Measurements from ENCODE around the gene PTPN22. TPM values are rescaled to one million over a fixed set of nuclear protein-coding genes. Genes with fewer than 3 reads are reported as not detected.

Gene PTPN22
- total RNA-seq, 2 donors from 2014 or later, result 0.55 to 1.1 TPM

DNA sequence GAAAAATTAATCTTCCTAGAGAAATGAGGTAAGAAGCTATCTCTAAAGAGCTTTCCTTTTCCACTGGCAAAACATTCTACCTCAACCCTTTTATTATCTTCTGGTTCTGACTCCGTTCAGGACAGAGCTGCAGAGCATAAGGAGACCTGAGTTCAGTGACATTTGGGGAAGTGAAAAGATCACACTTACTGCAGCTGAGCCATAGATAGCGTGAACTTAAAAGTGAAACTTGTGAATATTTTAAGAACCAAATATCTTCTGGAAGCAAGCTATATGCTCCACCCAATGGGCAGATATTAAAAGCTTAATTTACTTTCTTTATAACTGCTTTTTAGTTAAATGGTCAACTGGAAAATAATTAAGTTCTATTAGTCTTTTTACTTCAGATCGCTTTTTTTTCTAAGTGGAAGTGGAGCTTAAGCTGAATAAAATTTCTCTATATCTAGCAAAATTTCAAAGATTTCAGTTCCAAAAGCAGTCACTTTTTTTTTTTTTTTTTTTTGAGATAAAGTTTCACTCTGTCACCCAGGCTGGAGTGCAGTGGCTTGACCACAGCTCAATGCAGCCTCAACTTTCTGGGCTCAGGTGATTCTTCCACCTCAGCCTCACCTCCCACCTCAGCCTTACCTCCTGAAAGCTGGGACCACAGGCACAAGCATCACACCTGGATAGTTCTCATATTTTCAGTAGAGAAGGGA lies 11.9 kb downstream of the PTPN22 start:
- no peaks in the 10 kb centered on the region for H3K27me3 ChIP-seq (replicated peaks; ENCODE audit: insufficient read depth)
- no peaks in the 10 kb centered on the region for H3K9me3 ChIP-seq
- no peak overlapping the region for H3K27ac ChIP-seq
- intact Hi-C loops (cut with DNase I), result no loop called here
- no peak overlapping the region for H3K4me3 ChIP-seq
- TF ChIP-seq POLR2A (IDR thresholded peaks at IDR 0.05) (no peak), CTCF (IDR thresholded peaks at IDR 0.05) (no peak), POLR2AphosphoS5 (IDR thresholded peaks at IDR 0.05) (no peak)
- no peak for DNase-seq (ENCODE audit: low spot score)
- 69% methylated on average over 3 of the region's 3 CpGs for WGBS
- H3K36me3 ChIP-seq, result no peaks in the 10 kb centered on the region
- H3K4me1 ChIP-seq (replicated peaks), result no peaks in the 10 kb centered on the region

- Histone ChIP-seq H3K9me3 (no peaks in the 10 kb centered on the region), H3K27ac (no peak overlapping the region), H3K4me3 (no peak overlapping the region), H3K36me3 (no peaks in the 10 kb centered on the region), H3K4me1 (replicated peaks) (no peaks in the 10 kb centered on the region), H3K27me3 (replicated peaks; ENCODE audit: insufficient read depth) (no peaks in the 10 kb centered on the region)
- TF ChIP-seq POLR2AphosphoS5 (IDR thresholded peaks at IDR 0.05), result no peak
- no peak for TF ChIP-seq POLR2A (IDR thresholded peaks at IDR 0.05)
- TF ChIP-seq CTCF (IDR thresholded peaks at IDR 0.05), result no peak
- DNase-seq (ENCODE audit: low spot score), result no peak
- WGBS, result 74% methylated on average over 1 of the region's 1 CpG
- intact Hi-C loops (cut with DNase I), result no loop called here
Observed at GRCh38 chr1:113858982-113859381, 12.5 kb downstream of the PTPN22 start.

DNA sequence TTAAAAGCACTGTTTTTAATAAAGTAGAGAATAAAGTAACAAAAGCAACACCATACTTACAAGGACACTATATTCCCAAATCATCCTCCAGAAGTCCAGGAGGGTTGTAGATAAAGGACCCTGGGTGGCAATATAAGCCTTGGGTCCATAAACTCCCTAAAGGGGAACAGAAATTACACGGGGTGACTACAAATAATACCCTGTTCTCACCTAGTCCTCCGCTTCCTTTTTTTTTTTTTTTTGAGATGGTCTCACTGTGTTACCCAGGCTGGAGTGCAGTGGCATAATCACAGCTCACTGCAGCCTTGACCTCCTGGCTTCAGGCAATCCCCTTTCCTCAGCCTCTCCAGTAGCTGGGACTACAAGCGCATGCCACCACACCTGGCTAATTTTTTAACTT lies 13.1 kb downstream of the PTPN22 start:
- WGBS, result 79% methylated on average over 3 of the region's 3 CpGs
- Histone ChIP-seq H3K36me3 (no peaks in the 10 kb centered on the region), H3K9me3 (no peaks in the 10 kb centered on the region), H3K27ac (no peak overlapping the region), H3K27me3 (replicated peaks; ENCODE audit: insufficient read depth) (no peaks in the 10 kb centered on the region), H3K4me1 (replicated peaks) (no peaks in the 10 kb centered on the region), H3K4me3 (no peak overlapping the region)
- intact Hi-C loops (cut with DNase I), result no loop called here
- no peak for DNase-seq (ENCODE audit: low spot score)
- TF ChIP-seq POLR2A (IDR thresholded peaks at IDR 0.05), result no peak
- TF ChIP-seq CTCF (IDR thresholded peaks at IDR 0.05), result no peak
- TF ChIP-seq POLR2AphosphoS5 (IDR thresholded peaks at IDR 0.05), result no peak

DNA sequence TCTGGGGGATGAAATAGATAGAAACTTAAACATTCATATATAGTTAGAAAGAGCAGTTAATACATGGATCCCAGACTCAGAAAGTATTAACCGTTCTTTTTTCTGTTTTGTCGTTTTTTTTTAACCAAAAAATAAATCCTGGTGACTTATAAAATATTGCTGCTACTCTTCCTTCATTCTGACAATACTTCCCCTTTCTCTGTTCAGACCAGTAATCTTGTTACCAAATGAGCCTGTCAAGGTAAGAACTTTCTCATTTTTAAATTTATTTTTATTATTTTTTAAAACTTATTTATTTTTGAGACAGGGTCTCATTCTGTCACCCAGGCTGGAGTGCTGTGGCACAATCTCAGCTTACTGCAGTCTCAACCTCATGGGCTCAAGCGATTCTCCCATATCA lies 13.7 kb downstream of the PTPN22 start:
- Histone ChIP-seq H3K27ac (no peak overlapping the region), H3K36me3 (no peaks in the 10 kb centered on the region), H3K4me3 (no peak overlapping the region), H3K9me3 (no peaks in the 10 kb centered on the region), H3K4me1 (replicated peaks) (no peaks in the 10 kb centered on the region), H3K27me3 (replicated peaks; ENCODE audit: insufficient read depth) (no peaks in the 10 kb centered on the region)
- 87% methylated on average over 3 of the region's 3 CpGs for WGBS
- DNase-seq (ENCODE audit: low spot score), result no peak
- no peak for TF ChIP-seq CTCF (IDR thresholded peaks at IDR 0.05)
- no peak for TF ChIP-seq POLR2AphosphoS5 (IDR thresholded peaks at IDR 0.05)
- TF ChIP-seq POLR2A (IDR thresholded peaks at IDR 0.05), result no peak
- intact Hi-C loops (cut with DNase I), result no loop called here

DNA sequence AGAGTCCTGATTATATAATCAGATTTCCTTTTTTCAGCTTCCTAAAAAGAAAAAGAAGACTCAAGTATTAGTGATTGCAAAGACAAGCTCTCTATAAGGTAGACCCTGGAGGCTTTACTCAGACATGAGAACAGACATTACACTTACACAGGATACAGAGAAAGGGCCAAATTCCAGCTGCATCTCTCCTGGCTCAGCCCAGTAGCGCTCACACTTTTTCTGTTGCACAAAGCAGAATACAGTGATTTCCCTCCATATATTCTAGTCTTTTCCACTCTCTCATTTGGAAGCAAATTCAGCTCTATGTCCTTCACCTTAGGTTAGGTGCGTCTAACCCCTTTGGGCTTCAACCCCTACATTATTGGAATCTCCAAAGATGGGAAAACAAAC lies 15.1 kb downstream of the PTPN22 start:
- H3K27ac ChIP-seq, result no peak overlapping the region
- H3K4me1 ChIP-seq (replicated peaks), result no peaks in the 10 kb centered on the region
- no peaks in the 10 kb centered on the region for H3K36me3 ChIP-seq
- no peaks in the 10 kb centered on the region for H3K27me3 ChIP-seq (replicated peaks; ENCODE audit: insufficient read depth)
- 95% methylated on average over 2 of the region's 2 CpGs for WGBS
- no peak for DNase-seq (ENCODE audit: low spot score)
- no peaks in the 10 kb centered on the region for H3K9me3 ChIP-seq
- intact Hi-C loops (cut with DNase I), result no loop called here
- no peak for TF ChIP-seq POLR2AphosphoS5 (IDR thresholded peaks at IDR 0.05)
- TF ChIP-seq CTCF (IDR thresholded peaks at IDR 0.05), result no peak
- no peak for TF ChIP-seq POLR2A (IDR thresholded peaks at IDR 0.05)
- no peak overlapping the region for H3K4me3 ChIP-seq
